ENCODE results near the gene KLF7.

Gene KLF7

DNA sequence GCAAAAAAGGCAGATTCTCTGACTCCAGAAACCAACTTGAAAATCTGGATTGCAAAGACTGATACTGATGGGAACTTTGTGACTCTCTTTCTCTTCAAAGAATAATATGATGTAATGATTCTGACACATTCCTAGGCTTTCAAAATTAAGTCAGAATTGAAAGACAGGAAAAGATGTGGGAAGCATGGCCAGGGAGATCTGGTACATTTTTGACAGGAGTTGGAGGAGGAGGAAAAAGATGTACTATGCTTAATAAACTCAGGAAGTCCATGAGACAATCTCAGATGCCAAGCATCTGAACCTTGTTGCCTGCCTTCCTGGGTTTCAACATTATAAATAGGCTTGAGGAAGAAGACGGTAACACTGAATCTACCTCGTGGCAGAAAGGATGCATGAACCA lies 34.2 kb downstream of the KLF7 start:
- H3K9ac ChIP-seq (ENCODE audit: low read depth, low read length), result no peak overlapping the region
- no peaks in the 10 kb centered on the region for H3K9me3 ChIP-seq (ENCODE audit: control insufficient read depth, insufficient read depth, low read length)
- no peak overlapping the region for H3K4me3 ChIP-seq (ENCODE audit: low read depth, low read length)
- H3K27me3 ChIP-seq (ENCODE audit: control insufficient read depth, insufficient read depth, low read length), result no peaks in the 10 kb centered on the region
- H3K4me1 ChIP-seq (ENCODE audit: control insufficient read depth, insufficient read depth, low read length), result peaks cover 21% of the 10 kb centered on the region
- no peaks in the 10 kb centered on the region for H3K36me3 ChIP-seq (ENCODE audit: control insufficient read depth, insufficient read depth, low read length)

DNA sequence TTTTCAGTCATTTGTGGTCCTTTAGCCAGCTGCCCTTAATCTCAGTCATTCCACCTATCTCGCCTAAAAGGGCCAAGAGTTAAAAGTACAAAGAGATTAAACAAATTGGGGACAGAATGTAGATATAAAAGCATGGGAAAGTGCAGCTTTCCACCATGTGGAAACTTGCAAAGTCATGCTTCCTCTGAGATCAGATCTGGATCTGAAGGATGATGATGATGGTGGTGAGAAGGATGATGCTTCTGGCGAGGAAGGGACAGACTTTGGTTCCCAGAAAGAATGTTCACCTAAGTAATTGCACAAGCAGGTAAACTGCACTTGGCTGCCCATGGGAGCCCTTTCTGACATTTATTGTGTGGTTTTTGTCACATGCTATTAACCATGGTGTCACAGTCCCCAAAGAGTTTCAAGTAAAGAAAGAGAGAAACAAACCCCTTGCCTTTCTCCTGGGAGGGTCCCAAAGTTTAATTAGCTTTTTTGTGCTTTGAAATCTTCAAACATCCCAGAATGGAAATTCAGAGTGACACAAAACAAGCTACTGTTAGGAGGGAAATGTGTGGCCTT lies 34.7 kb downstream of the KLF7 start:
- peaks cover 21% of the 10 kb centered on the region for H3K4me1 ChIP-seq (ENCODE audit: control insufficient read depth, insufficient read depth, low read length)
- H3K36me3 ChIP-seq (ENCODE audit: control insufficient read depth, insufficient read depth, low read length), result no peaks in the 10 kb centered on the region
- H3K9me3 ChIP-seq (ENCODE audit: control insufficient read depth, insufficient read depth, low read length), result no peaks in the 10 kb centered on the region
- no peak overlapping the region for H3K9ac ChIP-seq (ENCODE audit: low read depth, low read length)
- no peaks in the 10 kb centered on the region for H3K27me3 ChIP-seq (ENCODE audit: control insufficient read depth, insufficient read depth, low read length)
- no peak overlapping the region for H3K4me3 ChIP-seq (ENCODE audit: low read depth, low read length)

DNA sequence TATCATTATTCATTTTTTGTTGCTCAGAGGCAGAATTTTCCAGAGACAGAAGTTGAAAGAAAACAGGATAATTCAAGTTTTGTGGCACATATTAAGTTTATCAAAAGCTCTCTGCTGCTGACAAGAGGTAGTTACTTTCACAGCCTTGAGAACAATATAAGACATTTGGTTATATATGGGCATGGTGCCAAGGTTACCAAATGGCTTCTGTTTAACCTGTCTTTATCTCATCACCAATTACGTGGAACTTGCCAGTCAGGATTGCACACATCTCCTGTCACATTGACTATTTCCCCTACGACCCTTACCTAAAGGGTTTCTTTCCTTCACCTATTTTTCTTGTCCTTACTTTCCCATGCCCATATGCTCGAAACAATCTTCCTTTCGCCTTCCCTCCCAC lies 35.9 kb downstream of the KLF7 start:
- H3K27me3 ChIP-seq (ENCODE audit: control insufficient read depth, insufficient read depth, low read length), result no peaks in the 10 kb centered on the region
- no peak overlapping the region for H3K9ac ChIP-seq (ENCODE audit: low read depth, low read length)
- H3K9me3 ChIP-seq (ENCODE audit: control insufficient read depth, insufficient read depth, low read length), result no peaks in the 10 kb centered on the region

DNA sequence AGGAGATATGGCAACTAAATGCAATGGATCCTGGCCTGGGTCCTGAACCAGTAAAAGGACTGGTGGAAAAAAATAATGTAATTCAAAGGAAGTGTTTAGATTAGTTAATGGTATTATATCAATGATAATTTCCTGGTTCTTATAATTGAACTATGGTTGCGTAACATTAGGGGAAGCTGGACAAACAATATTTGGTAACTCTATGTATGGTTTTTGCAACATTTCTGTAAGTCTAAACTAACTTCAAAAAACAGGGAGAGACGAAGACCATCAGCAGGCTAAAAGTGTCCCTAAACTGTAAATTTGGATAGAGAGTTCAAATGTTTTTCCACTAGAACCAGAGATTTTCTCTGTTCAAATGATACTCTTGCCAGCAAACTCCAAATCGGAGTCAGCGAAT lies 36.9 kb downstream of the KLF7 start:
- H3K4me3 ChIP-seq (ENCODE audit: low read depth, low read length), result no peak overlapping the region
- no peaks in the 10 kb centered on the region for H3K27me3 ChIP-seq (ENCODE audit: control insufficient read depth, insufficient read depth, low read length)
- peaks cover 14% of the 10 kb centered on the region for H3K4me1 ChIP-seq (ENCODE audit: control insufficient read depth, insufficient read depth, low read length)
- peaks cover 4% of the 10 kb centered on the region for H3K36me3 ChIP-seq (ENCODE audit: control insufficient read depth, insufficient read depth, low read length)
- H3K9ac ChIP-seq (ENCODE audit: low read depth, low read length), result no peak overlapping the region
- H3K9me3 ChIP-seq (ENCODE audit: control insufficient read depth, insufficient read depth, low read length), result no peaks in the 10 kb centered on the region

More for the DNA sequence above, 35.9 kb downstream of the KLF7 start:
- H3K4me3 ChIP-seq (ENCODE audit: low read depth, low read length), result no peak overlapping the region
- peaks cover 15% of the 10 kb centered on the region for H3K4me1 ChIP-seq (ENCODE audit: control insufficient read depth, insufficient read depth, low read length)
- no peaks in the 10 kb centered on the region for H3K36me3 ChIP-seq (ENCODE audit: control insufficient read depth, insufficient read depth, low read length)

DNA sequence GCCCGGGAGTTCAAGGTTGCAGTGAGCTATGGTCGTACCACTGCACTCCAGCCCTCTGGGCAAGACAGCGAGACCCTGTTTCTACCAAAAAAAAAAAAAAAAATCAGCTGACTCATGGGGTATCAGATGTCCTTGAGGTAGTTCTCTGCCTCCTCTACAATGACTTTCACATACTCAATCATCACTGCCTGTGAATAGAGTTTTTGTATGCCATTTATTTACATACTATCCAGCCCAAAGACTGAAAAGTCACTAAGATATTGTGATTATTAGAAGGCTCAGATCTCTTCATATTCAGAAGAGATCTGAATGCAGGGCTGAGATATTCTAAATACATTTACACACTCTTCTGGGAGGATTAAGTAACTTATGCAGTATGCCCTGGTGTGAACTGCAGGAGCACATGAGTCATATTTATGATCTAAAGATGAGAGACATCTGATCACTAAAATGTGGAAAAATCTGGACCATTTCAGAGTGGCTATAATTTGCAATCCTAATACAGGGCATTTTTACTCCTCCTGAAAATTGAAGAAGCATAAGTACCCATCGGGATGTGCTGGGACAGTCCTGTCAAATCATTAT lies 38.9 kb downstream of the KLF7 start:
- no peaks in the 10 kb centered on the region for H3K9me3 ChIP-seq (ENCODE audit: control insufficient read depth, insufficient read depth, low read length)
- H3K4me3 ChIP-seq (ENCODE audit: low read depth, low read length), result no peak overlapping the region
- H3K4me1 ChIP-seq (ENCODE audit: control insufficient read depth, insufficient read depth, low read length), result peaks cover 10% of the 10 kb centered on the region
- H3K36me3 ChIP-seq (ENCODE audit: control insufficient read depth, insufficient read depth, low read length), result peaks cover 8% of the 10 kb centered on the region
- H3K9ac ChIP-seq (ENCODE audit: low read depth, low read length), result no peak overlapping the region
- H3K27me3 ChIP-seq (ENCODE audit: control insufficient read depth, insufficient read depth, low read length), result no peaks in the 10 kb centered on the region

GRCh38 chr2:207123776-207124391 lies 41.9 kb downstream of the KLF7 start:
- Histone ChIP-seq H3K9ac (ENCODE audit: low read depth, low read length) (no peak overlapping the region), H3K36me3 (ENCODE audit: control insufficient read depth, insufficient read depth, low read length) (peaks cover 8% of the 10 kb centered on the region), H3K4me1 (ENCODE audit: control insufficient read depth, insufficient read depth, low read length) (peaks cover 10% of the 10 kb centered on the region)

GRCh38 chr2:207123335-207123744 lies 42.4 kb downstream of the KLF7 start:
- H3K9me3 ChIP-seq (ENCODE audit: control insufficient read depth, insufficient read depth, low read length), result no peaks in the 10 kb centered on the region
- H3K27me3 ChIP-seq (ENCODE audit: control insufficient read depth, insufficient read depth, low read length), result no peaks in the 10 kb centered on the region
- H3K36me3 ChIP-seq (ENCODE audit: control insufficient read depth, insufficient read depth, low read length), result peaks cover 8% of the 10 kb centered on the region
- no peak overlapping the region for H3K4me3 ChIP-seq (ENCODE audit: low read depth, low read length)
- H3K9ac ChIP-seq (ENCODE audit: low read depth, low read length), result no peak overlapping the region
- peaks cover 10% of the 10 kb centered on the region for H3K4me1 ChIP-seq (ENCODE audit: control insufficient read depth, insufficient read depth, low read length)

More at GRCh38 chr2:207123776-207124391, 41.9 kb downstream of the KLF7 start:
- no peaks in the 10 kb centered on the region for H3K27me3 ChIP-seq (ENCODE audit: control insufficient read depth, insufficient read depth, low read length)
- no peaks in the 10 kb centered on the region for H3K9me3 ChIP-seq (ENCODE audit: control insufficient read depth, insufficient read depth, low read length)
- no peak overlapping the region for H3K4me3 ChIP-seq (ENCODE audit: low read depth, low read length)

- H3K9ac ChIP-seq (ENCODE audit: low read depth, low read length), result no peak overlapping the region
- no peak overlapping the region for H3K4me3 ChIP-seq (ENCODE audit: low read depth, low read length)
- H3K4me1 ChIP-seq (ENCODE audit: control insufficient read depth, insufficient read depth, low read length), result peaks cover 10% of the 10 kb centered on the region
- H3K36me3 ChIP-seq (ENCODE audit: control insufficient read depth, insufficient read depth, low read length), result peaks cover 8% of the 10 kb centered on the region
- no peaks in the 10 kb centered on the region for H3K9me3 ChIP-seq (ENCODE audit: control insufficient read depth, insufficient read depth, low read length)
- H3K27me3 ChIP-seq (ENCODE audit: control insufficient read depth, insufficient read depth, low read length), result no peaks in the 10 kb centered on the region
Observed at GRCh38 chr2:207122651-207123334, 43.0 kb downstream of the KLF7 start.

- no peak overlapping the region for H3K9ac ChIP-seq (ENCODE audit: low read depth, low read length)
- peaks cover 10% of the 10 kb centered on the region for H3K4me1 ChIP-seq (ENCODE audit: control insufficient read depth, insufficient read depth, low read length)
- H3K4me3 ChIP-seq (ENCODE audit: low read depth, low read length), result no peak overlapping the region
- no peaks in the 10 kb centered on the region for H3K27me3 ChIP-seq (ENCODE audit: control insufficient read depth, insufficient read depth, low read length)
- no peaks in the 10 kb centered on the region for H3K9me3 ChIP-seq (ENCODE audit: control insufficient read depth, insufficient read depth, low read length)
- H3K36me3 ChIP-seq (ENCODE audit: control insufficient read depth, insufficient read depth, low read length), result peaks cover 8% of the 10 kb centered on the region
Observed at GRCh38 chr2:207121784-207122183, 44.0 kb downstream of the KLF7 start.

GRCh38 chr2:207119048-207119447 lies 46.7 kb downstream of the KLF7 start:
- peaks cover 5% of the 10 kb centered on the region for H3K36me3 ChIP-seq (ENCODE audit: control insufficient read depth, insufficient read depth, low read length)
- no peak overlapping the region for H3K9ac ChIP-seq (ENCODE audit: low read depth, low read length)
- no peaks in the 10 kb centered on the region for H3K9me3 ChIP-seq (ENCODE audit: control insufficient read depth, insufficient read depth, low read length)
- peaks cover 8% of the 10 kb centered on the region for H3K4me1 ChIP-seq (ENCODE audit: control insufficient read depth, insufficient read depth, low read length)
- no peaks in the 10 kb centered on the region for H3K27me3 ChIP-seq (ENCODE audit: control insufficient read depth, insufficient read depth, low read length)
- H3K4me3 ChIP-seq (ENCODE audit: low read depth, low read length), result no peak overlapping the region

DNA sequence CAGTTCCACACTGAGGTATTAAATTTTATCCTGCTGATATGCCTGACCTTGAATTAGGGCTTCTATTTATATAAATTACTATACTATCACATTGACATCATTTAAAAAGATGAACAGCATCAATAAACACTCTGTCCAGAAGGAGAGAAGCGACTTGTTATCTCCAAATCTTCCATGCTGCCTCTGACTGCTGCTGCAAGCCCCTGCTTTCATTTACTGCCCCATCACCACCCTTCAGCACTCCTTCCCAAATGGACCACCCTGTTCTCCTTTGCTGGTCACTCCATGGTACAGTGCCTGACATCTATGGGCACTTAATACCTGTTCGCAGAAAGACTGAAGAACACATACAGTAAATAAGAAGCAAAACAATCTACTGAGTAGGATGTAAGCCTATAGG lies 48.1 kb downstream of the KLF7 start:
- no peak overlapping the region for H3K9ac ChIP-seq (ENCODE audit: low read depth, low read length)

More for the DNA sequence above, 48.1 kb downstream of the KLF7 start:
- H3K4me3 ChIP-seq (ENCODE audit: low read depth, low read length), result no peak overlapping the region
- H3K36me3 ChIP-seq (ENCODE audit: control insufficient read depth, insufficient read depth, low read length), result no peaks in the 10 kb centered on the region
- no peaks in the 10 kb centered on the region for H3K27me3 ChIP-seq (ENCODE audit: control insufficient read depth, insufficient read depth, low read length)
- no peaks in the 10 kb centered on the region for H3K9me3 ChIP-seq (ENCODE audit: control insufficient read depth, insufficient read depth, low read length)
- peaks cover 2% of the 10 kb centered on the region for H3K4me1 ChIP-seq (ENCODE audit: control insufficient read depth, insufficient read depth, low read length)
